ENCODE data around the gene AKT3.

- TF ChIP-seq CTCF (conservative IDR thresholded peaks at IDR 0.05; ENCODE audit: low read length) (no peak), EZH2phosphoT487 (IDR thresholded peaks at IDR 0.05; ENCODE audit: borderline replicate concordance) (no peak)
These were observed 367.7 kb downstream of the AKT3 start for GRCh38 chr1:243482141-243483022.
